B cell (primary cell): ENCODE results near the gene UPK3B. TPM values are rescaled to one million over a fixed set of nuclear protein-coding genes. Genes with fewer than 3 reads are reported as not detected.
"Not testable (repeated sequence)": the region's sequence is repeated elsewhere in the genome, so short reads cannot be mapped to it uniquely, and the experiment has no call there.

Source experiments
- ATAC-seq: fragments of 200-7000 bp; cut with Tn5 transposase; one replicate; pipeline ENCODE4 v1.10.0; 2021; ENCODE audit warnings: low read depth, mild to moderate bottlenecking, moderate number of reproducible peaks, moderate library complexity
- CTCF ChIA-PET: fragments of 350-600 bp; sonication (Branson Sonifier 250); formaldehyde crosslinking; loops from one replicate; lab custom pipeline; 2021; ENCODE audit warnings: antibody characterized with exemption, inconsistent platforms; lab: Charles Lee
- POLR2A ChIA-PET: fragments of 350-600 bp; sonication (Branson Sonifier 250); formaldehyde crosslinking; loops from one replicate; lab custom pipeline; 2021; ENCODE audit warnings: antibody characterized with exemption; lab: Charles Lee
- DNase-seq: peaks from one replicate; pipeline ENCODE4 v3.0.0; 2013
- H2AFZ ChIP-seq: 2 replicates; pipeline ENCODE4 v1.6.1; 2012; ENCODE audit warnings: mild to moderate bottlenecking, low read depth, low read length; ENCODE audit not compliant: insufficient read depth, poor library complexity, severe bottlenecking
- H3K27ac ChIP-seq, 2 donors: 1 replicate in 1 of 2; 2 replicates in 1 of 2; pipeline ENCODE4 v1.5.1; 2012 to 2013; ENCODE audit warnings: low read length in 2 of 2, mild to moderate bottlenecking in 2 of 2, moderate library complexity in 1 of 2
- H3K27me3 ChIP-seq, 4 experiments: fragments of 200-600 bp in 1 of 4; sonication (generic) in 1 of 4; replicated peaks in 1 of 4; 1 replicate in 2 of 4; 2 replicates in 2 of 4; pipeline versions ENCODE4 v1.6.1 to v1.7.0; 2013 to 2016; ENCODE audit warnings: low read length in 3 of 4, mild to moderate bottlenecking in 2 of 4, mixed read lengths in 1 of 4, moderate library complexity in 1 of 4; ENCODE audit not compliant: insufficient read depth in 4 of 4, control insufficient read depth in 3 of 4; ENCODE audit errors: control extremely low read depth in 1 of 4
- H3K36me3 ChIP-seq, 2 experiments: replicated peaks in 1 of 2; 1 replicate in 1 of 2; 2 replicates in 1 of 2; pipeline versions ENCODE4 v1.6.1 to v1.7.1; 2013; ENCODE audit warnings: low read length in 1 of 2; ENCODE audit not compliant: insufficient read depth in 2 of 2, control insufficient read depth in 1 of 2; ENCODE audit errors: control extremely low read depth in 1 of 2, extremely low read depth in 1 of 2
- H3K4me1 ChIP-seq, 2 donors: fragments of 200-600 bp in 1 of 2; sonication (generic) in 1 of 2; 1 replicate in 1 of 2; 2 replicates in 1 of 2; pipeline versions ENCODE4 v1.5.1 to v1.6.1; 2013 to 2017; ENCODE audit warnings: low read length in 2 of 2; ENCODE audit not compliant: control insufficient read depth in 2 of 2, insufficient read depth in 2 of 2
- H3K4me2 ChIP-seq: replicated peaks from 2 replicates; pipeline ENCODE3; 2012; ENCODE audit warnings: mild to moderate bottlenecking, low read depth, low read length; ENCODE audit not compliant: poor library complexity, severe bottlenecking
- H3K4me3 ChIP-seq, 5 experiments: fragments of 200-600 bp in 1 of 5; sonication (generic) in 1 of 5; 1 replicate in 3 of 5; 2 replicates in 2 of 5; pipeline versions ENCODE4 v1.5.1 to v1.7.0; 2011 to 2016; ENCODE audit warnings: low read length in 4 of 5, mild to moderate bottlenecking in 4 of 5, low read depth in 2 of 5, control low read depth in 1 of 5, moderate library complexity in 1 of 5; ENCODE audit not compliant: insufficient read depth in 1 of 5; ENCODE audit errors: control extremely low read depth in 1 of 5, extremely low read depth in 1 of 5
- H3K79me2 ChIP-seq: fragments of 200-600 bp; sonication (generic); one replicate; pipeline ENCODE4 v1.6.0; 2016; ENCODE audit warnings: low read length; ENCODE audit not compliant: control insufficient read depth, insufficient read depth
- H3K9ac ChIP-seq: fragments of 200-600 bp; sonication (generic); 2 replicates; pipeline ENCODE4 v1.6.1; 2017; ENCODE audit warnings: mild to moderate bottlenecking, low read length, moderate library complexity
- H3K9me3 ChIP-seq, 3 donors: one replicate each; pipeline versions ENCODE4 v1.6.1 to v1.7.1; 2013; ENCODE audit warnings: low read length in 2 of 3; ENCODE audit not compliant: control insufficient read depth in 2 of 3, insufficient read depth in 1 of 3; ENCODE audit errors: control extremely low read depth in 1 of 3
- H4K20me1 ChIP-seq: 2 replicates; pipeline ENCODE4 v1.6.0; 2012; ENCODE audit warnings: mild to moderate bottlenecking, low read length; ENCODE audit not compliant: insufficient read depth, control insufficient read depth, poor library complexity, severe bottlenecking
- H3K27ac Mint-ChIP-seq: one replicate; pipeline ENCODE4 v1.8.0; 2021; ENCODE audit warnings: mixed read lengths
- H3K27me3 Mint-ChIP-seq: one replicate; pipeline ENCODE4 v1.8.0; 2021; ENCODE audit warnings: mixed read lengths
- H3K4me1 Mint-ChIP-seq: one replicate; pipeline ENCODE4 v1.8.0; 2021; ENCODE audit warnings: mixed read lengths
- H3K4me3 Mint-ChIP-seq: one replicate; pipeline ENCODE4 v1.8.0; 2021; ENCODE audit warnings: mixed read lengths
- H3K9me3 Mint-ChIP-seq: one replicate; pipeline ENCODE4 v1.8.0; 2022; ENCODE audit warnings: mixed read lengths; ENCODE audit not compliant: insufficient read depth
- WGBS: methylation state at CpG from one replicate; pipeline ENCODE4 v1.1.5; 2013; ENCODE audit warnings: missing lambda C conversion rate; ENCODE audit not compliant: insufficient coverage; 5-methylcytosine and 5-hydroxymethylcytosine counted together
- intact Hi-C: fragments of 100-400 bp; cut with micrococcal nuclease; formaldehyde crosslinking; loops from one replicate; pipeline ENCODE4 v1.10.0; 2022
- polyA plus RNA-seq: library from polyadenylated mRNA; depleted of rRNA; stranded (reverse); fragments of >200 nt; gene quantifications from 2 replicates; pipeline ENCODE4 v1.2.3, GENCODE V29; 2012
- total RNA-seq, 2 donors: library from RNA; stranded (reverse); fragments of 120-200 nt in 1 of 2; gene quantifications; 1 replicate in 1 of 2; 2 replicates in 1 of 2; pipeline versions ENCODE4 v1.2.3 to v1.2.4, GENCODE V29; 2013 to 2022

The UPK3B gene
- total and polyA plus RNA-seq, 2 donors (not counting 1 experiment from before 2014, with no cell fraction given), result 2.8 to 4.9 TPM

DNA sequence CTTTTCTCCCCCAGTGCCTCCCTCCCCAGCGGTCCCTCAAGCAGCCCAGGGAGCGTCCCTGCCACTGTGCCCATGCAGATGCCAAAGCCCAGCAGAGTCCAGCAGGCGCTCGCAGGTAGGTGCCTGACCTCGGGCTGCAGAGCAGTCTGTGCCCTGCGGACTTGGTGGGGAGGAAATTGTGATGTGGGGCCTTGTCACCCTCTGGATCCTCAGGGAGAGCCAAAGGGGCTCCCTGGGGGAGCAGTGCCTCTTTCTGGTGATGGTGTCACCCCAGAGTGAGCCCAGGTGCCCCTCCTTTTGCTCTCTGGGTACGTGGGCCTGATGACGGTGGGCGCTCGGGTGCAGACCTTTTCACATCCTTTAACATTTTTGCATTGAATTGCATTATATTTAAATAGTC, 18.2 kb upstream of the UPK3B start:
- H3K9ac ChIP-seq, H3K4me1 Mint-ChIP-seq, H4K20me1 ChIP-seq, H3K27me3 ChIP-seq, H3K4me3 ChIP-seq, H3K4me2 ChIP-seq, H3K9me3 ChIP-seq, CTCF ChIA-PET, DNase-seq, H3K79me2 ChIP-seq, H3K27ac Mint-ChIP-seq, H3K27ac ChIP-seq, ATAC-seq, H3K4me3 Mint-ChIP-seq, H3K36me3 ChIP-seq, POLR2A ChIA-PET, intact Hi-C loops, H3K4me1 ChIP-seq, H3K27me3 Mint-ChIP-seq, H2AFZ ChIP-seq, H3K9me3 Mint-ChIP-seq: not testable (repeated sequence)
- WGBS, result no CpG with 5 or more reads among the region's 10 CpGs

GRCh38 chr7:76495717-76496116, 14.6 kb upstream of the UPK3B start:
- H3K4me1 Mint-ChIP-seq, H3K9me3 Mint-ChIP-seq, H3K4me2 ChIP-seq, DNase-seq, CTCF ChIA-PET, H3K4me3 Mint-ChIP-seq, H3K4me1 ChIP-seq, H3K27me3 ChIP-seq, intact Hi-C loops, H4K20me1 ChIP-seq, H3K79me2 ChIP-seq, H3K27me3 Mint-ChIP-seq, H2AFZ ChIP-seq, H3K4me3 ChIP-seq, POLR2A ChIA-PET, H3K9ac ChIP-seq, H3K27ac ChIP-seq, ATAC-seq, H3K36me3 ChIP-seq, H3K9me3 ChIP-seq, H3K27ac Mint-ChIP-seq: not testable (repeated sequence)
- 100% methylated on average over 3 of the region's 16 CpGs for WGBS

DNA sequence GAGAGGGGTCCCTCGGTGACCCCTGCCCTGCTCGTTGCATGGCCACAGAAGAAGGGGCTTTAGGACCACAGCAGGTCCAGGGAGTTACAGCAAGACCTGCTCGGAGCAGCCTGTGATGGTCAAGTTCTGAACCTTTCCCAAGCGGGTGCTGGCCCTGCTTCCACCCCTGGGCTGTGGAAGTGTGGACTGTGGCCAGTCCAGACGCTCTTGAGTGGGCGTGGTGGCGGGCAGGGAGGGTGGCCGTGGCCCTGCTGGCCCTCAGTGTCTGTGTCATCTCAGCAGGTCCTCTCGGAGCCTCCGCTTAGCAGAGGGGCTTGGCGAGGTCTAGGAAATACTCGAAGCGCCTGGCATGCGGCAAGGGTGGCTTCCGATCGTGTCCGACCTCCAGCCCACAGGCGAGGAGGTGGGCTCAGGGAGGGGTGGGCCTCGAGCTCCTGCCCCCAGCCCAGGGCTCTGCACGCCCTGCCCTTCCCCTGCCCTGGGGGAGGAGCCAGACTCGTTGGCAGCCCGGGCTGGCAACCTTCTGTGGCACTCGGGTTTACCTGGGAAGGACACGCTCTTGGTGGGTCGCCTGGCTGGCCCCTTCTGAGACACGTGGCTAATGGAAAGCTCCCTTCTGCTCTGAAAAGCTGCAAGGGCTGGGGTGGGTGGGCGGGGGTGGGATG, 12.3 kb upstream of the UPK3B start:
- H3K4me3 Mint-ChIP-seq, H4K20me1 ChIP-seq, H3K36me3 ChIP-seq, H3K4me1 ChIP-seq, intact Hi-C loops, DNase-seq, POLR2A ChIA-PET, H3K4me2 ChIP-seq, H3K4me3 ChIP-seq, H3K27me3 ChIP-seq, H3K4me1 Mint-ChIP-seq, H3K79me2 ChIP-seq, H3K27ac ChIP-seq, ATAC-seq, H3K9ac ChIP-seq, H3K9me3 Mint-ChIP-seq, H3K9me3 ChIP-seq, CTCF ChIA-PET, H3K27me3 Mint-ChIP-seq, H3K27ac Mint-ChIP-seq, H2AFZ ChIP-seq: not testable (repeated sequence)
- no CpG with 5 or more reads among the region's 27 CpGs for WGBS

DNA sequence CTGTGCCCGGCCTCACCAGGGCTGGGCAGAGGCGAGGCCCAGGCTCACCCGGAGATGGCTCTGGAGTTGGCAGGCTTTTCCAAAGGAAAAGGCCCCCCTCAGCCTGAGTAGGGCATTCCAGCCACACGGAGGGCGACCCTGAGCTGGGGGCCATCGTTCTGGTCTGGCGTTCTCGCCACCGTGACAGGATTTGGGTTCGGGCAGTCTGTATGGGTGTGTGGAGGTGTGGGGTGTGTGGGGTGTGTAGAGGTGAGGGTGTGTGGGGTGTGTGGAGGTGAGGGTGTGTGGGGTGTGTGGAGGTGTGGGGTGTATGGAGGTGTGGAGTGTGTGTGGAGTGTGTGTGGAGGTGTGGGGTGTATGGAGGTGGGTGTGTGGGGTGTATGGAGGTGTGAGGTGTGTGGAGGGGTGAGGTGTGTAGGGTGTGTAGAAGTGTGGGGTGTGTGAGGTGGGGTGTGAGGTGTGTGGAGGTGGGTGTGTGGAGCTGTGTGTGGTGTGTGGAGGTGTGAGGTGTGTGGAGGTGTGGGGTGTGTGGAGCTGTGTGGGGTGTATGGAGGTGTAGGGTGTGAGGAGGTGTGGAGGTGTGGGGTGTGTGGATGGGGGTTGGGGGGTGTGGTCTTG, 11.7 kb upstream of the UPK3B start:
- ATAC-seq, H3K4me3 ChIP-seq, H3K9ac ChIP-seq, H2AFZ ChIP-seq, intact Hi-C loops, H3K27ac ChIP-seq, H3K4me3 Mint-ChIP-seq, H3K36me3 ChIP-seq, CTCF ChIA-PET, H3K79me2 ChIP-seq, H3K9me3 ChIP-seq, H3K27me3 ChIP-seq, DNase-seq, H3K4me1 ChIP-seq, H3K4me1 Mint-ChIP-seq, POLR2A ChIA-PET, H3K4me2 ChIP-seq, H3K27me3 Mint-ChIP-seq, H3K27ac Mint-ChIP-seq, H4K20me1 ChIP-seq, H3K9me3 Mint-ChIP-seq: not testable (repeated sequence)
- WGBS, result 100% methylated on average over 1 of the region's 10 CpGs
